IMR-90 (cell line): ENCODE data around the gene TBCE. TPM values are rescaled to one million over a fixed set of nuclear protein-coding genes. Genes with fewer than 3 reads are reported as not detected.
A peak's percentile ranks its signal among the peaks of the same experiment; 100 is the strongest.

Experiments
- ATAC-seq: fragments of 200-7000 bp; cut with Tn5 transposase; 2 replicates; pipeline ENCODE4 v1.9.1; 2020; ENCODE audit warnings: low read depth, mild to moderate bottlenecking, moderate library complexity
- BruUV-seq: library from RNA; stranded (reverse); fragments of 400-500 nt; replicated peaks from 2 replicates; lab custom pipeline; 2021; lab: Mats Ljungman, UMichigan
- CTCF ChIA-PET: fragments of 300-600 bp; formaldehyde crosslinking; extraction: SDS; loops from one replicate; lab custom pipeline; 2021; ENCODE audit warnings: antibody characterized with exemption; lab: Yijun Ruan, JAX
- POLR2A ChIA-PET: fragments of 300-600 bp; sonication (Branson Sonifier 250); formaldehyde crosslinking; loops from one replicate; lab custom pipeline; 2022; ENCODE audit warnings: antibody characterized with exemption; ENCODE audit not compliant: unreplicated experiment; lab: Charles Lee
- DNase-seq: peaks from one replicate; pipeline ENCODE4 v3.0.0; 2013
- H2AFZ ChIP-seq: replicated peaks from 2 replicates; pipeline ENCODE3; 2013; ENCODE audit warnings: low read length, mild to moderate bottlenecking; ENCODE audit not compliant: poor library complexity
- H2AK5ac ChIP-seq: 2 replicates; pipeline ENCODE4 v1.6.1; 2013; ENCODE audit warnings: low read depth, low read length, inconsistent platforms
- H2AK9ac ChIP-seq: replicated peaks from 2 replicates; pipeline ENCODE3; 2013; ENCODE audit warnings: mild to moderate bottlenecking, low read depth, low read length, moderate library complexity; ENCODE audit not compliant: poor library complexity
- H2BK120ac ChIP-seq: 2 replicates; pipeline ENCODE4 v1.6.1; 2013; ENCODE audit warnings: low read depth, low read length, inconsistent platforms
- H2BK15ac ChIP-seq: 3 replicates; pipeline ENCODE4 v1.6.1; 2013; ENCODE audit warnings: low read depth, low read length, inconsistent platforms
- H2BK20ac ChIP-seq: 2 replicates; pipeline ENCODE4 v1.6.1; 2013; ENCODE audit warnings: low read depth, mild to moderate bottlenecking, inconsistent platforms, low read length, moderate library complexity
- H2BK5ac ChIP-seq: 2 replicates; pipeline ENCODE4 v1.6.1; 2013; ENCODE audit warnings: mild to moderate bottlenecking, low read depth, low read length, inconsistent platforms; ENCODE audit not compliant: poor library complexity, severe bottlenecking
- H3K14ac ChIP-seq: replicated peaks from 2 replicates; pipeline ENCODE4 v1.6.1; 2013; ENCODE audit warnings: low read depth, low read length, inconsistent platforms
- H3K18ac ChIP-seq: 2 replicates; pipeline ENCODE4 v1.6.1; 2013; ENCODE audit warnings: low read depth, low read length, control low read depth
- H3K23ac ChIP-seq: 2 replicates; pipeline ENCODE4 v1.6.1; 2013; ENCODE audit warnings: low read depth, low read length, inconsistent platforms
- H3K27ac ChIP-seq: 2 replicates; pipeline ENCODE4 v1.5.1; 2013; ENCODE audit warnings: mild to moderate bottlenecking, control low read depth, low read length; ENCODE audit not compliant: insufficient read depth
- H3K27me3 ChIP-seq: 2 replicates; pipeline ENCODE4 v1.6.1; 2013; ENCODE audit warnings: low read length; ENCODE audit not compliant: control insufficient read depth, insufficient read depth
- H3K36me3 ChIP-seq: 2 replicates; pipeline ENCODE4 v1.6.1; 2013; ENCODE audit warnings: low read length, mixed read lengths; ENCODE audit not compliant: control insufficient read depth, insufficient read depth
- H3K4ac ChIP-seq: 2 replicates; pipeline ENCODE4 v1.6.1; 2013; ENCODE audit warnings: low read depth, low read length, inconsistent platforms
- H3K4me1 ChIP-seq: 2 replicates; pipeline ENCODE4 v1.6.1; 2013; ENCODE audit warnings: low read length, mixed read lengths; ENCODE audit not compliant: control insufficient read depth, insufficient read depth
- H3K4me2 ChIP-seq: 2 replicates; pipeline ENCODE4 v1.6.1; 2013; ENCODE audit warnings: low read depth, mild to moderate bottlenecking, control low read depth, low read length, moderate library complexity
- H3K4me3 ChIP-seq: 2 replicates; pipeline ENCODE4 v1.5.1; 2013; ENCODE audit warnings: low read depth, mild to moderate bottlenecking, control low read depth, low read length, moderate library complexity; ENCODE audit not compliant: insufficient read depth
- H3K56ac ChIP-seq: 2 replicates; pipeline ENCODE4 v1.6.1; 2013; ENCODE audit warnings: low read length, inconsistent platforms; ENCODE audit not compliant: insufficient read depth; ENCODE audit errors: extremely low read depth
- H3K79me1 ChIP-seq, 2 experiments: 2 replicates each; pipeline ENCODE4 v1.6.1; 2013; ENCODE audit warnings: low read length in 2 of 2, inconsistent platforms in 1 of 2, low read depth in 1 of 2
- H3K9ac ChIP-seq: 2 replicates; pipeline ENCODE4 v1.6.1; 2013; ENCODE audit warnings: low read depth, low read length, control low read depth
- H3K9me1 ChIP-seq: 2 replicates; pipeline ENCODE4 v1.6.1; 2013; ENCODE audit warnings: low read length, inconsistent platforms; ENCODE audit not compliant: insufficient read depth
- H3K9me3 ChIP-seq: 2 replicates; pipeline ENCODE4 v1.6.1; 2013; ENCODE audit warnings: low read length; ENCODE audit not compliant: control insufficient read depth, insufficient read depth
- H4K20me1 ChIP-seq: 2 replicates; pipeline ENCODE4 v1.6.1; 2013; ENCODE audit warnings: low read length, inconsistent platforms; ENCODE audit not compliant: insufficient read depth
- H4K5ac ChIP-seq: 2 replicates; pipeline ENCODE4 v1.6.1; 2013; ENCODE audit warnings: mild to moderate bottlenecking, low read depth, low read length, control low read depth
- H4K8ac ChIP-seq, 2 experiments: 2 replicates each; pipeline ENCODE4 v1.6.1; 2013; ENCODE audit warnings: low read depth in 2 of 2, low read length in 2 of 2, control low read depth in 1 of 2, inconsistent platforms in 1 of 2
- H4K91ac ChIP-seq: 2 replicates; pipeline ENCODE4 v1.6.1; 2013; ENCODE audit warnings: low read depth, low read length, inconsistent platforms; ENCODE audit not compliant: insufficient read depth
- CEBPB ChIP-seq: IDR thresholded peaks from 2 replicates; pipeline ENCODE4 v1.6.1; 2012; ENCODE audit warnings: low read depth, low read length, improper control_type of control experiment
- CHD1 ChIP-seq: IDR thresholded peaks from 2 replicates; pipeline ENCODE4 v1.6.1; 2012; ENCODE audit warnings: low read depth, low read length, improper control_type of control experiment
- CTCF ChIP-seq: conservative IDR thresholded peaks from 2 replicates; pipeline ENCODE4 v1.5.1; 2012; ENCODE audit warnings: mild to moderate bottlenecking, low read depth, low read length, improper control_type of control experiment
- MAFK ChIP-seq: IDR thresholded peaks from 2 replicates; pipeline ENCODE4 v1.6.1; 2012; ENCODE audit warnings: low read depth, low read length, improper control_type of control experiment
- MAZ ChIP-seq: IDR thresholded peaks from 2 replicates; pipeline ENCODE4 v1.6.1; 2012; ENCODE audit warnings: low read depth, mild to moderate bottlenecking, low read length, improper control_type of control experiment, moderate library complexity, borderline replicate concordance
- MXI1 ChIP-seq: IDR thresholded peaks from 2 replicates; pipeline ENCODE4 v1.6.1; 2012; ENCODE audit warnings: low read depth, mild to moderate bottlenecking, low read length, moderate library complexity, borderline replicate concordance
- RCOR1 ChIP-seq: IDR thresholded peaks from 2 replicates; pipeline ENCODE4 v1.6.1; 2012; ENCODE audit warnings: mild to moderate bottlenecking, low read length, improper control_type of control experiment; ENCODE audit not compliant: insufficient replicate concordance
- SMC3 ChIP-seq: fragments of 150-350 bp; IDR thresholded peaks from 2 replicates; pipeline ENCODE4 v1.6.1; 2016; ENCODE audit warnings: low read depth, mild to moderate bottlenecking, antibody characterized with exemption, low read length, moderate library complexity
- USF2 ChIP-seq: fragments of 150-350 bp; IDR thresholded peaks from 2 replicates; pipeline ENCODE4 v1.6.1; 2017; ENCODE audit warnings: mild to moderate bottlenecking, antibody characterized with exemption, low read length, low read depth
- WGBS, 2 experiments: methylation state at CpG; one replicate each; pipeline versions ENCODE4 v1.1.5 to v1.1.7; 2013; ENCODE audit warnings: missing lambda C conversion rate in 2 of 2; ENCODE audit not compliant: insufficient read length in 1 of 2; ENCODE audit errors: extremely low coverage in 2 of 2; 5-methylcytosine and 5-hydroxymethylcytosine counted together
- dilution Hi-C: fragments of 300-500 bp; cut with HindIII; formaldehyde crosslinking; loops from one replicate; pipeline ENCODE4 v1.14.3; 2018; ENCODE audit warnings: low sequenced_read_pairs; ENCODE audit not compliant: unreplicated experiment
- in situ Hi-C: fragments of 300-500 bp; cut with MboI; formaldehyde crosslinking; loops from 3 replicates; pipeline ENCODE4 v1.14.3; 2019; ENCODE audit warnings: low sequenced_read_pairs, inconsistent platforms, mixed read lengths
- intact Hi-C: fragments of 100-400 bp; cut with micrococcal nuclease; formaldehyde crosslinking; loops from 2 replicates; pipeline ENCODE4 v1.10.0; 2022
- polyA plus RNA-seq, 3 experiments: library from polyadenylated mRNA; depleted of rRNA; stranded (reverse); fragments of >200 nt; gene quantifications; 2 replicates each; pipeline ENCODE4 v1.2.3, GENCODE V29; 2012; ENCODE audit warnings: low replicate concordance in 1 of 3
- total RNA-seq: library from RNA; depleted of rRNA; stranded (reverse); fragments of >200 nt; gene quantifications from 2 replicates; pipeline ENCODE4 v1.2.3, GENCODE V29; 2012

The TBCE gene
- total and polyA plus RNA-seq, 2 of the 4 experiments (the other 2 are of a cell fraction): 25.3 to 26.7 TPM

GRCh38 chr1:235430991-235431390 is 63.8 kb downstream of the TBCE start:
- Histone ChIP-seq H3K9me3 (no peaks in the 10 kb centered on the region), H2BK20ac (no peak overlapping the region), H3K4ac (no peak overlapping the region), H2AFZ (no peak overlapping the region), H3K14ac (no peak overlapping the region), H4K8ac (no peak overlapping the region), H3K23ac (no peak overlapping the region), H4K5ac (no peak overlapping the region), H3K4me2 (no peak overlapping the region), H3K79me1 (peaks cover 0 to 25% of the 10 kb centered on the region in 2 experiments; a peak in 1 of 4 replicates), H3K56ac (no peak overlapping the region), H2BK15ac (no peak overlapping the region), H2BK120ac (no peak overlapping the region), H3K27ac (no peak overlapping the region), H4K91ac (no peak overlapping the region), H2AK9ac (no peak overlapping the region), H3K4me1 (no peaks in the 10 kb centered on the region), H3K9me1 (peaks cover 11% of the 10 kb centered on the region; the same call in 1 of the 2 replicates), H3K27me3 (no peaks in the 10 kb centered on the region), H2BK5ac (no peak overlapping the region), H2AK5ac (no peak overlapping the region), H3K4me3 (no peak overlapping the region), H3K18ac (no peak overlapping the region), H3K36me3 (peaks cover 9% of the 10 kb centered on the region), H4K20me1 (0 out of 2 replicates have a peak, but pooled peaks cover under 1% of the 10 kb centered on the region), H3K9ac (no peak overlapping the region)
- in situ Hi-C loops (no loop called here), intact Hi-C loops (no loop called here), dilution Hi-C loops (no loop called here)
- 91% methylated on average over 5 of the region's 6 CpGs; no CpG with 5 or more reads in 1 of the 2 experiments for WGBS, 2 experiments
- ChIA-PET POLR2A (no interaction called here), CTCF (interaction anchor here (0.5 to 1.7 kb wide), 2 partner anchors 14 to 63 kb away, joined by 3 to 5 read pairs; no protein-coding TSS in a partner anchor)
- TF ChIP-seq RCOR1 (no peak), MAFK (no peak), CEBPB (no peak), CTCF (no peak), SMC3 (no peak), MXI1 (no peak), CHD1 (no peak), MAZ (no peak), USF2 (no peak)
- peak; percentile 56 for DNase-seq
- ATAC-seq: no peak
- no TSS peak for BruUV-seq
